ENCODE results near the gene ARL4D.
A peak's percentile ranks its signal among the peaks of the same experiment; 100 is the strongest.
"Not testable (repeated sequence)": the region's sequence is repeated elsewhere in the genome, so short reads cannot be mapped to it uniquely, and the experiment has no call there.

The ARL4D gene

DNA sequence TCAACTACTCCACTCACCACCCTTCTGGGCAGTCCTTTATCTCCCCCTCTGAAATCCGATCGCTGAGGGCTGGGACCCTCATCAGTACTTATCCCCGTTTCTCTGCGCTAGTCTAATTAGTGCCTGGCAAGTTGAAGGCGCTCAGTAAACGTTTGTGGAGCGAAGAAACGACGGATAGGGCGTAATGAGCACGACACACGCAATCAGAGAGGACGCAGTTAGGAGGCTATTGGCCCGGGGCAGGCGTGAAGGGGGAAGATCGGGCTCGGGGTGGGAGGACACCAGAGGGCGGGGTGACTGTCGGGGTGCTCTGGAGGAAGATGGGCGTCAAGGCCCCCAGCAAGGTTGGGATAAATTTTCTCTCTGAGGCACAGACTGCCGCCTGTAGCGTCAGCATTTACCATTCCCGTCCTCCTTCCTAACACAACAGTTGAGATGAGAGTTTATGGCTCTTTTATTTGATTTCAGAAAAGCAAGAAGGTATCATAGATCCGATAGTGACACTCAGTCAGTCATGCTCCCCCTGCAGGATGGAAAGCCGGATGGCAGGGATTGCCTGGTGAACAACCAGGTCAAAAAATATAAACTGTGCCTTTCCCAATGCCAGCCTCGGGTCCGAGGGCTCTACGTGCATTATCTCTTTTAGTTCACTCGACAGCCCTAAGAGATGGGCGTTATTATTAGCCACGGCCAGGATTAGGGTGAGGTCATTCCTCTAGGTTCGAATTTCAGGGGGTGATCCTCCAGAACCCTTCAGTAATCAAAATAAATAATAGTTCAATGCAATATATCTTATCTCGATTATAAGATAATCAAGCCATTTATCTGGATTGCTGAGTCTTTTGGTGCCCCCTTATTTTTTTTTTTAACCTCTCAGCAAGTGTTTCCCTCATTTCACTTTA lies 9.5 kb upstream of the ARL4D start:
- Mint-ChIP-seq H3K36me3 (ENCODE audit: insufficient read depth) (peaks cover 25% of the 10 kb centered on the region), H3K27me3 (no peaks in the 10 kb centered on the region), H3K9me3 (no peaks in the 10 kb centered on the region), H3K4me1 (peaks cover 25% of the 10 kb centered on the region), H3K27ac (ENCODE audit: low read depth) (peak overlapping the region; percentile 97), H3K4me3 (peak overlapping the region; percentile 91)
- DNase-seq (ENCODE audit: low spot score in 2 of 2) (peak; percentile 73 to 82), ATAC-seq (replicated peaks; ENCODE audit: extremely low read depth, poor library complexity, severe bottlenecking) (peak; percentile 91)

DNA sequence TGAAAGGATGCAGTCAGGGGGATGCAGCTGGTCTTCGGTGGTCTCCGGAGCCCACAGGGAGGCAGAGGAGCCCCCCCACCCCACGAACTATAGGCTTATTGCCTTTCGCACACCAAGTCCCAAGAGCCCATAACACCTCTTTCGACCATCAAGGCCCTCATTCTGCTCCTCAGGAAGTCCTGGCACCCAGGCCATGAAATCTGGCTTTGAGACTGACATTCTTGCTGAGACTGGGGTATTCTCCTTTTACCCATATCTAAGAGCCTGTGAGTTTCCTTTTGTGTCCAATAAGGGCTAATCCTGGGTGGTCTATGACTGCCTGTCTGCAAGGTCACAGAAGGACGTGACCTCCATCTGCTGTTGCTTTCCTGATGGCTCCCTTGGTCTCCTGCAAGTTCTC lies 6.4 kb upstream of the ARL4D start:
- DNase-seq (ENCODE audit: low spot score in 2 of 2), result no peak
- Mint-ChIP-seq H3K36me3 (ENCODE audit: insufficient read depth) (peaks cover 22% of the 10 kb centered on the region), H3K4me3 (no peak overlapping the region)

DNA sequence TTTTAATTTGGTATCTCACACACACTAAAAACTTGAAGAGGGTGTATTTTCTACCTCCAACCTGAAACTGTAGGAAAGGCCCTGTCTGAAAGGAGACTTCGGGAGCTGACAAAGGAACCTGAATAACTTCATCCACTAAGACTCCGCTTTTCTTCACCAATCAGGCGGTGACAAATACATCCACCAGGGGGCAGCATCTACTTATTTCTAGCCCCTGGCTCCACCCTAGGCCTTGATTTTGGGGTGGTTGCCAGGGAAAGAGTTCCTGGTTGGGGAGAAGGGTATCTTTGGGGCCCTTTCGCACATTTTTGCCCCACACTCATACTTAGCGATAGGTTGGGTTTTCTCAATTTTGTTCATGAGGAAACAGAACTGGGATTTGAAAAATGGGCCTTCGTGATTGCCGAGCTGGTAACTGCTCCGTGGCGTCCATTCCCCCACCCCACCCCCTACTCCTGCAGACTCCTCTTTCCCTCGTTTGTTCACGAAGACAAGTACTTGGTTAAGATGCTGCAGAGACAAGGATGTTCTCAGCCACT lies 4.8 kb upstream of the ARL4D start:
- Mint-ChIP-seq H3K9me3 (no peaks in the 10 kb centered on the region), H3K27me3 (no peaks in the 10 kb centered on the region), H3K27ac (ENCODE audit: low read depth) (no peak overlapping the region), H3K4me1 (peaks cover 26% of the 10 kb centered on the region), H3K36me3 (ENCODE audit: insufficient read depth) (peaks cover 19% of the 10 kb centered on the region), H3K4me3 (no peak overlapping the region)
- ATAC-seq (replicated peaks; ENCODE audit: extremely low read depth, poor library complexity, severe bottlenecking), result no peak
- DNase-seq (ENCODE audit: low spot score in 2 of 2), result peak; percentile 80 to 87

More for the DNA sequence above, 6.4 kb upstream of the ARL4D start:
- Mint-ChIP-seq H3K9me3 (no peaks in the 10 kb centered on the region), H3K27ac (ENCODE audit: low read depth) (no peak overlapping the region), H3K4me1 (peaks cover 25% of the 10 kb centered on the region), H3K27me3 (no peaks in the 10 kb centered on the region)
- no peak for ATAC-seq (replicated peaks; ENCODE audit: extremely low read depth, poor library complexity, severe bottlenecking)

DNA sequence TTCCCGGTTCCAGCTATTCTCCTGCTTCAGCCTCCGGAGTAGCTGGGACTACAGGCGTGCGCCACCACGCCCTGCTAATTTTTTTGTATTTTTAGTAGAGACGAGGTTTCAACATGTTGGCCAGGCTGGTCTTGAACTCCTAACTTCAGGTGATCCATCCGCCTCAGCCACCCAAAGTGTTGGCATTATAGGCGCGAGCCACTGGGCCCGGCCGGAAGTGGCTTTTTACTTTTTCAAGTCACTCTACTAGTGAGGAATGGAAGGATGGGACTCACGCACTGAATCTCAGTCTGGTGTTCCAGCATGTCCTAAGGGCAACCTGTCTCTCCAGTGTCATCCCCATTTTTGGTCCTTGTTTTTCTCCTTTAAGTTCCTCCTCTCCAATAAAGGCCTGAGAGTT lies 4.1 kb upstream of the ARL4D start:
- not testable (repeated sequence) for DNase-seq (ENCODE audit: low spot score in 2 of 2); ATAC-seq (replicated peaks; ENCODE audit: extremely low read depth, poor library complexity, severe bottlenecking); H3K9me3 Mint-ChIP-seq; H3K27ac Mint-ChIP-seq (ENCODE audit: low read depth); H3K4me3 Mint-ChIP-seq; H3K27me3 Mint-ChIP-seq
- H3K4me1 Mint-ChIP-seq, result peaks cover 19% of the 10 kb centered on the region
- peaks cover 16% of the 10 kb centered on the region for H3K36me3 Mint-ChIP-seq (ENCODE audit: insufficient read depth)

DNA sequence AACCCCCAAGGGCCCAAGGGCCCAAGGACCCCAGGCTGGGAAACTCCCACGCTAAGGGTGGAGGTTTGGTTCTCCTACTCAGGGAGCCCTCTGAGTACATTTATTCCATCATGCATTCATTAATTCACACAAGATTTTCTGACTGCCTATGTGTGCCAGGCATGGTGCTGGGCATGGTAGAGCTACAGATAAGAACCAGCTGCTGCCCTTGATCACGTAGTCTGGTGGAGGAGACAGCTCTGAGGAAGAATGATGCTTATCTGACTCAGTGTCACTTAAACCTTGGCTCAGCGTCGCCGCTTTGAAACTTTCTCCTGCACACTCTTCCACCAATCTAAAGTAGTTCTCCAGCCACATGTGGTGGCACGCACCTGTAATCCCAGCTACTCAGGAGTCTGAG lies 3.6 kb upstream of the ARL4D start:
- Mint-ChIP-seq H3K27me3 (no peaks in the 10 kb centered on the region), H3K27ac (ENCODE audit: low read depth) (no peak overlapping the region), H3K36me3 (ENCODE audit: insufficient read depth) (peaks cover 12% of the 10 kb centered on the region), H3K4me1 (peaks cover 14% of the 10 kb centered on the region), H3K4me3 (no peak overlapping the region), H3K9me3 (no peaks in the 10 kb centered on the region)
- DNase-seq (ENCODE audit: low spot score in 2 of 2) (no peak), ATAC-seq (replicated peaks; ENCODE audit: extremely low read depth, poor library complexity, severe bottlenecking) (no peak)

DNA sequence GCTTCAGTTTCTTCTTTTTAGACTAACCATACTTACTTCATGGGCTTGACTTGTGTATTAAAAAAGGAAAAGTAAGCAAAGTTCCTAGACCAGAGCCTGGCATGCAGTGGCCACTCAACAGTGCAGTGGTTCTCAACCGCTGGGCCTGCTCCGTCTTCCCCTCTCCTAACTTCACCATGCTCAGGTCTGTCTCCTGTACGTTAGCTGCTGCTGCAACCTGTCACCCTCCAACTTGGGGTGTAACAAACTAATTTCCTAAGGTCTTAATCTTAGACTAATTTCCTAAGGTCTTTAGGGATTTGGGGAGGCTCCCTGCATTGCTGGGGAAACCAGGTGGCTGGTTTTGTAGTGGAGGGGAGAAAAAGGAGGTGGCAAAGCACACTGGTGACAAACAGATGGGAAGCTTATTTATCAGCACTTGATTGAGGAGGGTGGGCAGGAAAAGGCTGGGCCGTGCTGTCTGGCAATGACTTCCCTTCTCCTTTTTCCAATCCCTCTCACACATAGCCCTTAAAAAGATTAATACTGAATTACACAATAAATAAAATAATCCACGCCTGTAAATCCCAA lies 2.2 kb upstream of the ARL4D start:
- no peak for DNase-seq (ENCODE audit: low spot score in 2 of 2)
- peaks cover 12% of the 10 kb centered on the region for H3K36me3 Mint-ChIP-seq (ENCODE audit: insufficient read depth)
- no peaks in the 10 kb centered on the region for H3K9me3 Mint-ChIP-seq
- peaks cover 23% of the 10 kb centered on the region for H3K4me1 Mint-ChIP-seq
- no peak overlapping the region for H3K4me3 Mint-ChIP-seq
- H3K27me3 Mint-ChIP-seq, result no peaks in the 10 kb centered on the region
- no peak for ATAC-seq (replicated peaks; ENCODE audit: extremely low read depth, poor library complexity, severe bottlenecking)
- no peak overlapping the region for H3K27ac Mint-ChIP-seq (ENCODE audit: low read depth)

DNA sequence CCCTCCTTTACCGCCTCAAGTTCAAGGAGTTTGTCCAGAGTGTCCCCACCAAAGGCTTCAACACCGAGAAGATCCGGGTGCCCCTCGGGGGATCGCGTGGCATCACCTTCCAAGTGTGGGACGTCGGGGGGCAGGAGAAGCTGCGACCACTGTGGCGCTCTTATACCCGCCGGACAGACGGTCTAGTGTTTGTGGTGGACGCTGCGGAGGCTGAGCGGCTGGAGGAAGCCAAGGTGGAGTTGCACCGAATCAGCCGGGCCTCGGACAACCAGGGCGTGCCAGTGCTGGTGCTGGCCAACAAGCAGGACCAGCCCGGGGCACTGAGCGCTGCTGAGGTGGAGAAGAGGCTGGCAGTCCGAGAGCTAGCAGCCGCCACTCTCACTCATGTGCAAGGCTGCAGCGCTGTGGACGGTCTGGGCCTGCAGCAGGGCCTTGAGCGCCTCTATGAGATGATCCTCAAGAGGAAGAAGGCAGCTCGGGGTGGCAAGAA lies 1.1 kb downstream of the ARL4D start:
- DNase-seq (ENCODE audit: low spot score in 2 of 2) (no peak), ATAC-seq (replicated peaks; ENCODE audit: extremely low read depth, poor library complexity, severe bottlenecking) (no peak)
- peaks cover 9% of the 10 kb centered on the region for H3K36me3 Mint-ChIP-seq (ENCODE audit: insufficient read depth)
- H3K4me3 Mint-ChIP-seq, result peak overlapping the region; percentile 96
- peak overlapping the region; percentile 19 for H3K27ac Mint-ChIP-seq (ENCODE audit: low read depth)
- no peaks in the 10 kb centered on the region for H3K27me3 Mint-ChIP-seq
- H3K9me3 Mint-ChIP-seq, result no peaks in the 10 kb centered on the region
- peaks cover 19% of the 10 kb centered on the region for H3K4me1 Mint-ChIP-seq

DNA sequence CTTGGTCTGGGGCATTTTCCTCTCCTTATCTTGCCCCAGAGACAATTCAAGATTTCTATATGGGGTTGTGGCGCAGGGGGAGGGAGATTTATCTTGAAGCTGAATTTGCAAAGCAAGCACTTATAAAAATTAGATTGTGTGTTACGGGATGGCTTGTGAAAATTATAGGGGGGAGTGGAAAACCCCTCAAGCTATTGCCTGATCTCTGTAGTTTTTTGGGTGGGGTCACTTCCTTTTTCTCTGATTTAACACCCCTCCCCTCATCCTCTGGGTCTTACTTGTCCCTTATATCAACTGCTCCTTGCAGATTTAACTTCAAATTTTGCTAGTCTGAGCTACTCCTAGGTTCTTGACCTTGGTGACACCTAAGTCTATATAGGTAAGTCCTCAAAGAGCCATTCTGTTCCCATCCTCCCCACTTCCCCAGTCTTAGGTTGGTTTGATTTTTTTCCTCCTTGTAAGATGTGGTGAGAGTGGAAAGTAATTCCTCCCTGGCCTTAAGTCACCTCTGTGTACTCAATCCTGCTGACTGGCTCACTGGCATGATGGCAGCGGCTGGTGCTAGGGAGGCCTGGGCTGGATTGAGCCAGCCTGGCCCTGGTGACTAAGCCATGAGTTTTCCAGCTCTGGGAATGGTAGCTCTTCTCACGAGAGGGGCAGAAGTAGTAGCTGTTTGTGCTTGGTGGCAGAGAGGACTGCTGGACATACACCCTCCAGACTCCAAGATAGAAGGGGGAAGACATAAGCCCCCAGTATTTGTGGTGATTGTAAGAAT lies 2.3 kb downstream of the ARL4D start:
- peaks cover 9% of the 10 kb centered on the region for H3K36me3 Mint-ChIP-seq (ENCODE audit: insufficient read depth)
- ATAC-seq (replicated peaks; ENCODE audit: extremely low read depth, poor library complexity, severe bottlenecking) (no peak), DNase-seq (ENCODE audit: low spot score in 2 of 2) (no peak)
- H3K27ac Mint-ChIP-seq (ENCODE audit: low read depth), result peak overlapping the region; percentile 50
- H3K9me3 Mint-ChIP-seq, result no peaks in the 10 kb centered on the region
- H3K4me3 Mint-ChIP-seq, result peak overlapping the region; percentile 55
- H3K4me1 Mint-ChIP-seq, result peaks cover 19% of the 10 kb centered on the region
- no peaks in the 10 kb centered on the region for H3K27me3 Mint-ChIP-seq

DNA sequence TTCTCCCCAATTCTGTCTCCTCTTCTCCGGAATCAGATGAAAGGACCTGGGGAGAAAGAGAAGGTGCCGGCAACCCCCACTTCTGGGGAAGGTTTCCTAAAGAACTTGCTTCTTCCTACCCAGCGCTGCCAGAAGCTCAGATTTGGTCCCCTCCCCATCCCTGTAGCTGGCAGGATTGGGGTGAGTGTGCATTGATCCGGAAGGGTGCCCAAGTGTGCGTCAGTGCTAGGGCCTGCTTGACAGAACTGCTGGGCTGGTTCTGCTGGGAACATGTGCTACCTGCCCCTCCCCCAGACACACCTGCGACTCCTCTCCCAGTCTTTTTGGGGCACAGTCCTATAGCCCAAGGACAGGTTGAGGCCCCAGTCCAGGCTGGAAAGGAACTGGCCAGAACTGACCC lies 3.3 kb downstream of the ARL4D start:
- H3K9me3 Mint-ChIP-seq, result no peaks in the 10 kb centered on the region
- no peak overlapping the region for H3K27ac Mint-ChIP-seq (ENCODE audit: low read depth)
- ATAC-seq (replicated peaks; ENCODE audit: extremely low read depth, poor library complexity, severe bottlenecking) (no peak), DNase-seq (ENCODE audit: low spot score in 2 of 2) (no peak)
- peaks cover 19% of the 10 kb centered on the region for H3K4me1 Mint-ChIP-seq
- H3K36me3 Mint-ChIP-seq (ENCODE audit: insufficient read depth), result peaks cover 9% of the 10 kb centered on the region
- H3K4me3 Mint-ChIP-seq, result no peak overlapping the region
- no peaks in the 10 kb centered on the region for H3K27me3 Mint-ChIP-seq

DNA sequence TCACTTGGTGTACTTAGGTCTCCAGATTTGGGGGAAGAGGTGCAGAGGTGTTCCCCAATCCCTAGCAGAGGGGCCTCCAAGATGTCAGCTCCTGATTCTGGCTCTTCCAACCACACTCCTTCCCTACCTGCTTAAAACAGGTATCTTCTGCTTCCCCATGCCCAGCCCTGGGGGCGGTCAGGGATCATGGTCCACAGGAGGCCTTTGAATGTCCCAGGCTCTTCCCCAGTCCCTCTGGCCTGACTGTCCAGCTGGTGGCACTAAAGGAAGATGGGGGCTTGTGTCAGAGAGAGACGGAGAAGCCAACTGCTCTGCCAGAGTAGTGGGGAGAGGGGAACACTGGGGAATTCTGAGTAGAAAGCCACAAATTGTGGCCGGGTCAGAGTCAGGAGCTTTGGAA lies 3.8 kb downstream of the ARL4D start:
- no peaks in the 10 kb centered on the region for H3K27me3 Mint-ChIP-seq
- no peak overlapping the region for H3K4me3 Mint-ChIP-seq
- ATAC-seq (replicated peaks; ENCODE audit: extremely low read depth, poor library complexity, severe bottlenecking) (no peak), DNase-seq (ENCODE audit: low spot score in 2 of 2) (no peak)
- no peak overlapping the region for H3K27ac Mint-ChIP-seq (ENCODE audit: low read depth)
- H3K36me3 Mint-ChIP-seq (ENCODE audit: insufficient read depth), result peaks cover 9% of the 10 kb centered on the region
- no peaks in the 10 kb centered on the region for H3K9me3 Mint-ChIP-seq
- peaks cover 19% of the 10 kb centered on the region for H3K4me1 Mint-ChIP-seq

DNA sequence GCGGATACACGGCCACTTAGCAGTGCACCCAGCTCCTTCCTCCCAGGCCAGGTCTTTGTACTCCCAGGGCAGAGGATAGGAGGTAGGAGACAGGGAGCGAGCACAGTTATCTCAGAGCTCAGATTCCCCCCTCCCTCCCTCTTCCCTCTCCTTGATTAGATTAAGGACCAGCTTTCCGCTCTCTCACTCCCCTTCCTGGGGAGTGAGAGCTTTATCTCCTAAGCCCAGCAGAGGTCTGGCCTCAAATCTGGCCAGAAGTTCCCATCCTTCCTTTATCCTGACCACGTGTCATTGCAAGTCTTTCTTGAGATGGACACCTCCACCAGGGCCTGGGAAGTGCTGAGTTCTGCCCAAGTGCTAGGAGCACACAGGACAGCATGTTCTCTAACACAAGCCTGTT lies 5.1 kb downstream of the ARL4D start:
- H3K9me3 Mint-ChIP-seq, result no peaks in the 10 kb centered on the region
- ATAC-seq (replicated peaks; ENCODE audit: extremely low read depth, poor library complexity, severe bottlenecking) (no peak), DNase-seq (ENCODE audit: low spot score in 2 of 2) (no peak)
- no peaks in the 10 kb centered on the region for H3K27me3 Mint-ChIP-seq
- H3K36me3 Mint-ChIP-seq (ENCODE audit: insufficient read depth), result peaks cover 5% of the 10 kb centered on the region
- no peak overlapping the region for H3K27ac Mint-ChIP-seq (ENCODE audit: low read depth)
- H3K4me3 Mint-ChIP-seq, result no peak overlapping the region
- H3K4me1 Mint-ChIP-seq, result peaks cover 11% of the 10 kb centered on the region

DNA sequence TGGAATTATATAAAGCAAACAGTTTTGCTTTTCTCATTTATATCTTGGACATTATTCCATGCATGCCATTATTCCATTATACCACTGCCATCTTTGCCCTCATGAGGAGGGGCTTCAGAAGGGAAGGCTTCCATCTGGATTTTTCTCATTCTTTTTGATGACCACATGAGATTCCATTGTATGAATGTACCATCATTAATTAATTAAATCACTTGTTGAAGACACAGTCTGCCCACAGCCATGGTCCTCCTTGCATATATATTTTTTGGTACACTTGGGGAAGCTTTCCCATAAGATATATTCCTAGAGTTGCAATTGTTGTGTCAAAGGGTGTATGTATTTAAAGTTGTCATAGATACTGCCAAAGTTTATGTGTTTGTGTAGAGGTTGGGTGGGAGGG lies 7.1 kb downstream of the ARL4D start:
- Mint-ChIP-seq H3K9me3 (no peaks in the 10 kb centered on the region), H3K4me1 (peaks cover 4% of the 10 kb centered on the region), H3K4me3 (no peak overlapping the region), H3K27me3 (peaks cover 8% of the 10 kb centered on the region), H3K36me3 (ENCODE audit: insufficient read depth) (peaks cover 2% of the 10 kb centered on the region), H3K27ac (ENCODE audit: low read depth) (no peak overlapping the region)
- ATAC-seq (replicated peaks; ENCODE audit: extremely low read depth, poor library complexity, severe bottlenecking), result no peak
- DNase-seq (ENCODE audit: low spot score in 2 of 2), result no peak
